GM23248 (cell line): ENCODE results near the gene ROR1. TPM values are rescaled to one million over a fixed set of nuclear protein-coding genes. Genes with fewer than 3 reads are reported as not detected.
A peak's percentile ranks its signal among the peaks of the same experiment; 100 is the strongest.

Experiments
- DNase-seq: peaks from one replicate; pipeline ENCODE4 v3.0.0-alpha.2; 2015
- H2AFZ ChIP-seq: fragments of 200-600 bp; sonication (generic); 2 replicates; pipeline ENCODE4 v1.6.1; 2016; ENCODE audit warnings: antibody characterized with exemption
- H3F3A ChIP-seq: fragments of 200-600 bp; sonication (generic); 2 replicates; pipeline ENCODE4 v1.6.1; 2016; ENCODE audit warnings: mild to moderate bottlenecking, antibody characterized with exemption, mixed run types; ENCODE audit not compliant: insufficient read depth
- H3K27ac ChIP-seq: fragments of 200-600 bp; sonication (generic); 2 replicates; pipeline ENCODE4 v1.5.1; 2016; ENCODE audit warnings: mild to moderate bottlenecking
- H3K27me3 ChIP-seq: fragments of 200-600 bp; sonication (generic); replicated peaks from 2 replicates; pipeline ENCODE4 v1.6.1; 2016; ENCODE audit warnings: mild to moderate bottlenecking; ENCODE audit not compliant: insufficient read depth
- H3K36me3 ChIP-seq: fragments of 200-600 bp; sonication (generic); 2 replicates; pipeline ENCODE4 v1.6.1; 2016; ENCODE audit warnings: low read depth, mild to moderate bottlenecking
- H3K4me1 ChIP-seq: fragments of 200-600 bp; sonication (generic); 2 replicates; pipeline ENCODE4 v1.6.1; 2016; ENCODE audit warnings: mild to moderate bottlenecking; ENCODE audit not compliant: insufficient read depth
- H3K4me2 ChIP-seq: fragments of 200-600 bp; sonication (generic); one replicate; pipeline ENCODE4 v1.6.1; 2016; ENCODE audit warnings: mild to moderate bottlenecking; ENCODE audit not compliant: unreplicated experiment
- H3K4me3 ChIP-seq: fragments of 200-600 bp; sonication (generic); 2 replicates; pipeline ENCODE4 v1.5.1; 2016; ENCODE audit warnings: mild to moderate bottlenecking
- H3K79me2 ChIP-seq: fragments of 200-600 bp; sonication (generic); 2 replicates; pipeline ENCODE4 v1.6.1; 2016; ENCODE audit warnings: mild to moderate bottlenecking; ENCODE audit not compliant: insufficient read depth
- H3K9ac ChIP-seq: fragments of 200-600 bp; sonication (generic); 2 replicates; pipeline ENCODE4 v1.6.1; 2016; ENCODE audit warnings: mild to moderate bottlenecking
- H3K9me2 ChIP-seq: fragments of 200-600 bp; sonication (generic); 2 replicates; pipeline ENCODE4 v1.6.1; 2016; ENCODE audit warnings: mixed run types, mild to moderate bottlenecking, moderate library complexity; ENCODE audit not compliant: insufficient read depth
- H3K9me3 ChIP-seq: fragments of 200-600 bp; sonication (generic); one replicate; pipeline ENCODE4 v1.6.1; 2017; ENCODE audit warnings: low read depth
- H4K20me1 ChIP-seq: fragments of 200-600 bp; sonication (generic); 2 replicates; pipeline ENCODE4 v1.6.0; 2016; ENCODE audit not compliant: insufficient read depth
- EZH2 ChIP-seq: fragments of 200-600 bp; sonication (generic); IDR thresholded peaks from 2 replicates; pipeline ENCODE4 v1.6.1; 2018; ENCODE audit warnings: antibody characterized with exemption, mild to moderate bottlenecking; ENCODE audit not compliant: insufficient read depth, poor library complexity, severe bottlenecking
- EZH2phosphoT487 ChIP-seq: fragments of 200-600 bp; sonication (generic); IDR thresholded peaks from 2 replicates; pipeline ENCODE4 v1.6.1; 2018; ENCODE audit warnings: antibody characterized with exemption, moderate library complexity, mild to moderate bottlenecking, low read depth; ENCODE audit not compliant: insufficient read depth
- WGBS, 2 experiments: methylation state at CpG; one replicate each; pipeline ENCODE4 v1.1.6; 2015 to 2017; ENCODE audit warnings: low lambda C conversion rate in 2 of 2, low coverage in 1 of 2; ENCODE audit errors: missing lambda C conversion rate in 2 of 2; 5-methylcytosine and 5-hydroxymethylcytosine counted together
- in situ Hi-C: fragments of 300-500 bp; cut with MboI; formaldehyde crosslinking; loops from 2 replicates; pipeline ENCODE4 v1.15.0; 2020
- polyA plus RNA-seq: library from polyadenylated mRNA; unstranded; fragments of >200 nt; fragmentation: Nextera tagmentation; extraction: Ambion mirVana; gene quantifications from 2 replicates; pipeline ENCODE4 v1.2.1, GENCODE V29; 2016
- total RNA-seq: library from RNA; depleted of rRNA; stranded (reverse); fragments of >200 nt; shearing (Covaris generic); gene quantifications from 2 replicates; pipeline ENCODE4 v1.2.3, GENCODE V29; 2014

ROR1 gene
- total and polyA plus RNA-seq, 2 experiments from 2014 or later, result 12.0 to 13.3 TPM

GRCh38 chr1:63923302-63923701, 149.5 kb downstream of the ROR1 start:
- Histone ChIP-seq H3K9me3 (no peaks in the 10 kb centered on the region), H3F3A (peaks cover 17% of the 10 kb centered on the region), H3K79me2 (0 out of 2 replicates have a peak, but pooled peaks cover 4% of the 10 kb centered on the region), H4K20me1 (no peaks in the 10 kb centered on the region), H3K9me2 (no peaks in the 10 kb centered on the region), H3K4me3 (no peak overlapping the region), H3K4me1 (peaks cover 19% of the 10 kb centered on the region), H3K27ac (no peak overlapping the region), H3K9ac (no peak overlapping the region), H3K4me2 (no peak overlapping the region), H3K27me3 (no peaks in the 10 kb centered on the region), H3K36me3 (no peaks in the 10 kb centered on the region), H2AFZ (no peak overlapping the region)
- WGBS, 2 experiments, result 98 to 100% methylated on average over 2 of the region's 2 CpGs
- in situ Hi-C loops, result loop anchor here (25.0 kb wide), 1 partner anchor 236 kb away; no protein-coding TSS in a partner anchor
- DNase-seq, result no peak
- TF ChIP-seq EZH2, result no peak
- no peak for TF ChIP-seq EZH2phosphoT487

GRCh38 chr1:63924600-63924999, 150.8 kb downstream of the ROR1 start:
- H3K9me3 ChIP-seq, result no peaks in the 10 kb centered on the region
- no peaks in the 10 kb centered on the region for H3K27me3 ChIP-seq
- peaks cover 17% of the 10 kb centered on the region for H3F3A ChIP-seq
- no peak for TF ChIP-seq EZH2phosphoT487
- no peak for TF ChIP-seq EZH2
- no peak for DNase-seq
- H3K36me3 ChIP-seq, result no peaks in the 10 kb centered on the region
- H3K9ac ChIP-seq, result no peak overlapping the region
- peaks cover 23% of the 10 kb centered on the region for H3K4me1 ChIP-seq
- no peaks in the 10 kb centered on the region for H3K9me2 ChIP-seq
- no peak overlapping the region for H3K4me3 ChIP-seq
- no peaks in the 10 kb centered on the region for H4K20me1 ChIP-seq
- H2AFZ ChIP-seq, result no peak overlapping the region
- no peak overlapping the region for H3K4me2 ChIP-seq
- H3K79me2 ChIP-seq, result 0 out of 2 replicates have a peak, but pooled peaks cover 4% of the 10 kb centered on the region
- 95 to 96% methylated on average over 3 of the region's 3 CpGs for WGBS, 2 experiments
- no peak overlapping the region for H3K27ac ChIP-seq
- in situ Hi-C loops, result loop anchor here (25.0 kb wide), 1 partner anchor 237 kb away; no protein-coding TSS in a partner anchor

DNA sequence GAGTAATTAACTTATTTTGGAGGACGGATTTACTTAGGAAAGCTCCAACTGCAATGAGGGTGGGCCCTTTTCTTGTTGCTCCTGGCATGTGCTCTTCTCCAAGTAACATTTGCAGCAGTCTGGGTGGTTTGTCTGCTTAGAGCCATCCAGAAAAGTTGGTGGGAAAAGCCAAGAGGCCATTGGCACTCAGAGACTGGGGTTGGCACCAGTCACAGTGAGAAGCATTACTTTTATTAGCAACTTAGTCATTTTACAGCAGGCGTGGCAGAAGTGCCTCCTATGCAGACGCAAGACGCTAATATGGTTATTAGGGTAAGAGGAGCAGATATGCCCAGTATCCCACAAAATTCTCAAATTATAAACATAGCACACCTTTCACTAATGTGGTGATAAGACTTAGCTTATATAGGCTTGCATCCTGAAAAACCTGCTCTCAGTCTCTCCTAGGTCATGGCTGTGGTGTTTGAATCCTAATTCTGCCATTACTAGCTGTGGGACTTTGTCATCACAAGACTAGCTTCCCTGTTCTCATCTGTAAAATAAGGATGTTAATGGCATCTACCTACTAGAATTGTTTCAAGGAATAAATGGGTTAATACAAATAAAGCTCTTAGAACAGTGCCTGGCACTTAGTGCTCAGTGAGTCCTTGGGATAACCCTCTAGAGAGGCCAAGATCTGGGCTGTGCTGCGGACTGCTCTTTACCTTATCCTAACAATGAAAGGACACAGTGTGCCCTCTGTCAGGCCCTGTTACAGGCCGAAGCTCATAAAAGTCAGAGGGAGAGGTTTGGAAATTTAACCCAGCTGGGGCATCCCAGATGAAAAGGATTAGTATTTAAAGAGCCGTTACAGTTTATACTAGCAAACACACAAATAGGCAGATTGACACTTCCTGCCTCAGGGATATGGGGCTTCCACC, 154.6 kb downstream of the ROR1 start:
- no peaks in the 10 kb centered on the region for H3K9me3 ChIP-seq
- H3K27ac ChIP-seq, result no peak overlapping the region
- no peaks in the 10 kb centered on the region for H3K27me3 ChIP-seq
- in situ Hi-C loops, result no loop called here
- no peaks in the 10 kb centered on the region for H4K20me1 ChIP-seq
- no peak overlapping the region for H2AFZ ChIP-seq
- no peaks in the 10 kb centered on the region for H3F3A ChIP-seq
- H3K9ac ChIP-seq, result no peak overlapping the region
- no peak for DNase-seq
- no peaks in the 10 kb centered on the region for H3K9me2 ChIP-seq
- H3K79me2 ChIP-seq, result 0 out of 2 replicates have a peak, but pooled peaks cover 13% of the 10 kb centered on the region
- peaks cover 12% of the 10 kb centered on the region for H3K4me1 ChIP-seq
- H3K36me3 ChIP-seq, result no peaks in the 10 kb centered on the region
- TF ChIP-seq EZH2phosphoT487 (no peak), EZH2 (no peak)
- H3K4me2 ChIP-seq, result no peak overlapping the region
- H3K4me3 ChIP-seq, result no peak overlapping the region
- 50 to 57% methylated on average over 7 of the region's 7 CpGs for WGBS, 2 experiments

- H3K4me2 ChIP-seq, result no peak overlapping the region
- 56 to 63% methylated on average over 3 of the region's 3 CpGs for WGBS, 2 experiments
- in situ Hi-C loops, result no loop called here
- TF ChIP-seq EZH2 (no peak), EZH2phosphoT487 (no peak)
- 0 out of 2 replicates have a peak, but pooled peaks cover 13% of the 10 kb centered on the region for H3K79me2 ChIP-seq
- H3K27me3 ChIP-seq, result no peaks in the 10 kb centered on the region
- no peak overlapping the region for H3K27ac ChIP-seq
- no peak overlapping the region for H3K4me3 ChIP-seq
- H3F3A ChIP-seq, result no peaks in the 10 kb centered on the region
- DNase-seq, result peak; percentile 12
- no peaks in the 10 kb centered on the region for H3K9me3 ChIP-seq
- H4K20me1 ChIP-seq, result no peaks in the 10 kb centered on the region
- no peak overlapping the region for H3K9ac ChIP-seq
- no peak overlapping the region for H2AFZ ChIP-seq
- no peaks in the 10 kb centered on the region for H3K36me3 ChIP-seq
- H3K9me2 ChIP-seq, result no peaks in the 10 kb centered on the region
- H3K4me1 ChIP-seq, result peaks cover 12% of the 10 kb centered on the region
Measured at GRCh38 chr1:63929106-63929478, 155.3 kb downstream of the ROR1 start.
